Activated naive CD4-positive, alpha-beta T cell treated with Interleukin-2 at 50 U/mL for 16 hours (primary cell): Measurements from ENCODE around the gene THAP12.
"Not testable (repeated sequence)": the region's sequence is repeated elsewhere in the genome, so short reads cannot be mapped to it uniquely, and the experiment has no call there.

Source experiments
- DNase-seq: peaks from one replicate; pipeline ENCODE4 v3.0.0-alpha.2; 2020

Gene THAP12

GRCh38 chr11:76325185-76325584 is 55.7 kb downstream of the THAP12 start:
- DNase-seq = no peak

- no peak for DNase-seq
Observed at GRCh38 chr11:76323804-76324203, 57.1 kb downstream of the THAP12 start.

- DNase-seq = not testable (repeated sequence)
Observed at GRCh38 chr11:76323375-76323774, 57.6 kb downstream of the THAP12 start.

- DNase-seq = no peak
Observed at GRCh38 chr11:76322942-76323341, 58.0 kb downstream of the THAP12 start.

GRCh38 chr11:76322540-76322939 is 58.4 kb downstream of the THAP12 start:
- DNase-seq = no peak

GRCh38 chr11:76321820-76322524 is 59.0 kb downstream of the THAP12 start:
- DNase-seq = no peak

GRCh38 chr11:76321340-76321739 is 59.6 kb downstream of the THAP12 start:
- no peak for DNase-seq

- no peak for DNase-seq
Observed at GRCh38 chr11:76320929-76321328, 60.0 kb downstream of the THAP12 start.

- DNase-seq = not testable (repeated sequence)
Observed at GRCh38 chr11:76319798-76320197, 61.1 kb downstream of the THAP12 start.

GRCh38 chr11:76318744-76319384 is 62.1 kb downstream of the THAP12 start:
- DNase-seq = peak; percentile 83

GRCh38 chr11:76317296-76317695 is 63.6 kb downstream of the THAP12 start:
- DNase-seq = no peak

- DNase-seq = no peak
Observed at GRCh38 chr11:76316726-76317125, 64.2 kb downstream of the THAP12 start.

GRCh38 chr11:76315182-76315853 is 65.6 kb downstream of the THAP12 start:
- DNase-seq = no peak

- DNase-seq = no peak
Observed at GRCh38 chr11:76314741-76315090, 66.2 kb downstream of the THAP12 start.

GRCh38 chr11:76313913-76314740 is 66.8 kb downstream of the THAP12 start:
- no peak for DNase-seq

GRCh38 chr11:76313271-76313670 is 67.7 kb downstream of the THAP12 start:
- no peak for DNase-seq

- DNase-seq = no peak
Observed at GRCh38 chr11:76310832-76311595, 69.9 kb downstream of the THAP12 start.

GRCh38 chr11:76307978-76308747 is 72.8 kb downstream of the THAP12 start:
- no peak for DNase-seq

- no peak for DNase-seq
Observed at GRCh38 chr11:76307396-76307795, 73.5 kb downstream of the THAP12 start.

- no peak for DNase-seq
Observed at GRCh38 chr11:76303399-76303798, 77.5 kb downstream of the THAP12 start.

GRCh38 chr11:76302996-76303395 is 77.9 kb downstream of the THAP12 start:
- no peak for DNase-seq
